Naive thymus-derived CD8-positive, alpha-beta T cell (primary cell): ENCODE results near the gene DDX52. TPM values are rescaled to one million over a fixed set of nuclear protein-coding genes. Genes with fewer than 3 reads are reported as not detected.
"Not testable (repeated sequence)": the region's sequence is repeated elsewhere in the genome, so short reads cannot be mapped to it uniquely, and the experiment has no call there.

Experiments
- ATAC-seq, 2 donors: fragments of 150-1000 bp; cut with Tn5 transposase in 1 of 2; sonication (Bioruptor Pico), chemical (Tn5 transposase) in 1 of 2; 1 replicate in 1 of 2; 2 replicates in 1 of 2; pipeline ENCODE4 v1.10.0; 2021; ENCODE audit warnings: mild to moderate bottlenecking in 2 of 2, moderate library complexity in 2 of 2
- POLR2A ChIA-PET: fragments of 350-600 bp; sonication (Branson Sonifier 250); formaldehyde crosslinking; loops from one replicate; lab custom pipeline; 2021; ENCODE audit warnings: antibody characterized with exemption; lab: Charles Lee
- DNase-seq, 10 donors: peaks; one replicate each; pipeline versions ENCODE4 v3.0.0 to v3.0.0-alpha.2; 2020 to 2022
- H3K27ac Mint-ChIP-seq, 10 donors: one replicate each; pipeline ENCODE4 v1.8.0; 2020 to 2022; ENCODE audit warnings: mild to moderate bottlenecking in 10 of 10, mixed read lengths in 10 of 10, moderate library complexity in 4 of 10, inconsistent platforms in 1 of 10
- H3K27me3 Mint-ChIP-seq, 5 donors: one replicate each; pipeline ENCODE4 v1.8.0; 2021 to 2022; ENCODE audit warnings: mixed read lengths in 5 of 5
- H3K36me3 Mint-ChIP-seq, 3 donors: one replicate each; pipeline ENCODE4 v1.8.0; 2020 to 2022; ENCODE audit warnings: mixed read lengths in 3 of 3, mild to moderate bottlenecking in 2 of 3, inconsistent platforms in 1 of 3
- H3K4me1 Mint-ChIP-seq, 4 donors: one replicate each; pipeline ENCODE4 v1.8.0; 2021 to 2022; ENCODE audit warnings: mixed read lengths in 4 of 4
- H3K4me3 Mint-ChIP-seq, 10 donors: one replicate each; pipeline ENCODE4 v1.8.0; 2020 to 2022; ENCODE audit warnings: mild to moderate bottlenecking in 10 of 10, mixed read lengths in 10 of 10, moderate library complexity in 6 of 10, inconsistent platforms in 1 of 10
- H3K9me3 Mint-ChIP-seq, 9 donors: one replicate each; pipeline ENCODE4 v1.8.0; 2020 to 2022; ENCODE audit warnings: mixed read lengths in 9 of 9, mild to moderate bottlenecking in 3 of 9, inconsistent platforms in 1 of 9, moderate library complexity in 1 of 9
- polyA plus RNA-seq, 3 donors: library from polyadenylated mRNA; unstranded; fragments of 300-500 nt; fragmentation: Illumina TruSeq; gene quantifications; one replicate each; pipeline ENCODE4 v1.2.3, GENCODE V29; 2021
- total RNA-seq, 8 experiments: library from RNA in 2 of 8; stranded (reverse) in 2 of 8; gene quantifications; one replicate each; pipeline ENCODE4 v1.2.3 and lab custom pipeline; 2021 to 2026

The DDX52 gene
- total and polyA plus RNA-seq, 5 experiments from 2014 or later = 12.6 to 33.6 (median 13.1) TPM

GRCh38 chr17:37647856-37648255 lies 4.6 kb upstream of the DDX52 start:
- no peaks in the 10 kb centered on the region for H3K9me3 Mint-ChIP-seq
- peaks cover 31 to 69% (median 45%) of the 10 kb centered on the region in 5 donors for H3K27me3 Mint-ChIP-seq
- POLR2A ChIA-PET = no interaction called here
- H3K4me1 Mint-ChIP-seq = peaks cover 3 to 10% (median 8%) of the 10 kb centered on the region in 4 donors
- H3K4me3 Mint-ChIP-seq = no peak overlapping the region
- ATAC-seq (no peak), DNase-seq (no peak)
- peaks cover 0 to 2% (median 0%) of the 10 kb centered on the region in 3 donors for H3K36me3 Mint-ChIP-seq
- H3K27ac Mint-ChIP-seq = no peak overlapping the region

GRCh38 chr17:37643869-37644268 lies 623 bp upstream of the DDX52 start:
- POLR2A ChIA-PET = interaction anchor here (2.1 kb wide), 1 partner anchor 35 kb away, joined by 9 read pairs; the partner anchor contains the start of gene SYNRG
- no peak for DNase-seq
- H3K4me3 Mint-ChIP-seq = peak overlapping the region; percentile 86 to 99 (median 96)
- peaks cover 7 to 30% (median 9%) of the 10 kb centered on the region in 3 donors for H3K36me3 Mint-ChIP-seq
- ATAC-seq = no peak
- no peaks in the 10 kb centered on the region for H3K9me3 Mint-ChIP-seq
- peaks cover 17 to 42% (median 34%) of the 10 kb centered on the region in 4 donors for H3K4me1 Mint-ChIP-seq
- H3K27me3 Mint-ChIP-seq = peaks cover 17 to 42% (median 24%) of the 10 kb centered on the region in 5 donors
- peak overlapping the region in 8 of 10 donors; percentile 13 to 97 (median 92) for H3K27ac Mint-ChIP-seq

GRCh38 chr17:37642681-37643080 lies 565 bp downstream of the DDX52 start:
- peaks cover 20 to 47% (median 37%) of the 10 kb centered on the region in 4 donors for H3K4me1 Mint-ChIP-seq
- no peaks in the 10 kb centered on the region for H3K9me3 Mint-ChIP-seq
- ATAC-seq (peak; percentile 52 to 61), DNase-seq (peak in 3 of 10 donors; percentile 5 to 17 (median 9))
- peak overlapping the region; percentile 86 to 97 (median 95) for H3K27ac Mint-ChIP-seq
- POLR2A ChIA-PET = interaction anchor here (0.5 to 2.1 kb wide), 2 partner anchors 32 to 34 kb away, joined by 3 to 9 read pairs; partner anchors contain the start of gene SYNRG
- peak overlapping the region; percentile 86 to 99 (median 96) for H3K4me3 Mint-ChIP-seq
- H3K36me3 Mint-ChIP-seq = peaks cover 7 to 42% (median 12%) of the 10 kb centered on the region in 3 donors
- H3K27me3 Mint-ChIP-seq = peaks cover 10 to 30% (median 18%) of the 10 kb centered on the region in 5 donors

- Mint-ChIP-seq H3K4me1 (peaks cover 20 to 48% (median 40%) of the 10 kb centered on the region in 4 donors), H3K9me3 (no peaks in the 10 kb centered on the region), H3K27me3 (peaks cover 0 to 14% (median 8%) of the 10 kb centered on the region in 5 donors), H3K4me3 (peak overlapping the region in 7 of 10 donors; percentile 4 to 48 (median 26)), H3K27ac (peak overlapping the region in 1 of 10 donors; percentile 43), H3K36me3 (peaks cover 11 to 67% (median 21%) of the 10 kb centered on the region in 3 donors)
- DNase-seq = no peak
- POLR2A ChIA-PET = no interaction called here
- no peak for ATAC-seq
Observed at GRCh38 chr17:37640015-37640414, 3.2 kb downstream of the DDX52 start.

- no peak overlapping the region for H3K4me3 Mint-ChIP-seq
- H3K36me3 Mint-ChIP-seq = peaks cover 11 to 83% (median 21%) of the 10 kb centered on the region in 3 donors
Observed at GRCh38 chr17:37637956-37638355, 5.3 kb downstream of the DDX52 start.

GRCh38 chr17:37616430-37616829 lies 26.8 kb downstream of the DDX52 start:
- H3K9me3 Mint-ChIP-seq, H3K4me3 Mint-ChIP-seq, ATAC-seq, H3K4me1 Mint-ChIP-seq, POLR2A ChIA-PET, H3K27me3 Mint-ChIP-seq, DNase-seq, H3K27ac Mint-ChIP-seq: not testable (repeated sequence)
- H3K36me3 Mint-ChIP-seq = peaks cover 0 to 71% (median 3%) of the 10 kb centered on the region in 3 donors

More at GRCh38 chr17:37637956-37638355, 5.3 kb downstream of the DDX52 start:
- POLR2A ChIA-PET = no interaction called here
- peaks cover 14 to 45% (median 31%) of the 10 kb centered on the region in 4 donors for H3K4me1 Mint-ChIP-seq
- H3K27me3 Mint-ChIP-seq = no peaks in the 10 kb centered on the region
- ATAC-seq = no peak
- H3K27ac Mint-ChIP-seq = peak overlapping the region in 1 of 10 donors; percentile 37
- no peaks in the 10 kb centered on the region for H3K9me3 Mint-ChIP-seq
- no peak for DNase-seq

GRCh38 chr17:37614823-37615222 lies 28.4 kb downstream of the DDX52 start:
- peaks cover 0 to 55% (median 3%) of the 10 kb centered on the region in 3 donors for H3K36me3 Mint-ChIP-seq
- no peak for DNase-seq
- peaks cover 0 to 3% (median 1%) of the 10 kb centered on the region in 4 donors for H3K4me1 Mint-ChIP-seq
- ATAC-seq = no peak
- H3K27me3 Mint-ChIP-seq = no peaks in the 10 kb centered on the region
- no peaks in the 10 kb centered on the region for H3K9me3 Mint-ChIP-seq
- no peak overlapping the region for H3K4me3 Mint-ChIP-seq
- no peak overlapping the region for H3K27ac Mint-ChIP-seq
- POLR2A ChIA-PET = no interaction called here

- no peak for ATAC-seq
- H3K9me3 Mint-ChIP-seq = no peaks in the 10 kb centered on the region
- POLR2A ChIA-PET = no interaction called here
Observed at GRCh38 chr17:37614391-37614790, 28.9 kb downstream of the DDX52 start.

GRCh38 chr17:37610971-37611370 lies 32.3 kb downstream of the DDX52 start:
- Mint-ChIP-seq H3K9me3 (no peaks in the 10 kb centered on the region), H3K27me3 (no peaks in the 10 kb centered on the region), H3K27ac (peak overlapping the region in 4 of 10 donors; percentile 44 to 93 (median 63)), H3K4me1 (peaks cover 8 to 32% (median 17%) of the 10 kb centered on the region in 4 donors), H3K36me3 (peaks cover 0 to 27% (median 0%) of the 10 kb centered on the region in 3 donors), H3K4me3 (peak overlapping the region in 1 of 10 donors; percentile 26)
- ATAC-seq (no peak), DNase-seq (no peak)
- POLR2A ChIA-PET = interaction anchor here (0.6 to 1.0 kb wide), 3 partner anchors 14 to 32 kb away, joined by 3 to 4 read pairs (median 3); no protein-coding TSS in a partner anchor

More at GRCh38 chr17:37614391-37614790, 28.9 kb downstream of the DDX52 start:
- no peak for DNase-seq
- H3K36me3 Mint-ChIP-seq = peaks cover 0 to 51% (median 3%) of the 10 kb centered on the region in 3 donors
- peak overlapping the region in 1 of 10 donors; percentile 9 for H3K27ac Mint-ChIP-seq
- H3K27me3 Mint-ChIP-seq = no peaks in the 10 kb centered on the region
- no peak overlapping the region for H3K4me3 Mint-ChIP-seq
- peaks cover 0 to 7% (median 4%) of the 10 kb centered on the region in 4 donors for H3K4me1 Mint-ChIP-seq

- peaks cover 15 to 41% (median 26%) of the 10 kb centered on the region in 4 donors for H3K4me1 Mint-ChIP-seq
- peak overlapping the region; percentile 61 to 95 (median 94) for H3K27ac Mint-ChIP-seq
- H3K36me3 Mint-ChIP-seq = peaks cover 0 to 26% (median 0%) of the 10 kb centered on the region in 3 donors
Observed at GRCh38 chr17:37610041-37610420, 33.2 kb downstream of the DDX52 start.

GRCh38 chr17:37609170-37610040 lies 33.8 kb downstream of the DDX52 start, which contains the start of gene SYNRG:
SYNRG (minus strand) TSS chr17:37609418; CDS start chr17:37609355, 63 bp downstream.
- Mint-ChIP-seq H3K4me1 (peaks cover 19 to 47% (median 33%) of the 10 kb centered on the region in 4 donors), H3K9me3 (no peaks in the 10 kb centered on the region), H3K36me3 (peaks cover 0 to 26% (median 0%) of the 10 kb centered on the region in 3 donors), H3K27me3 (no peaks in the 10 kb centered on the region), H3K4me3 (peak within 1 kb of the TSS; percentile 76 to 98 (median 88)), H3K27ac (peak within 1 kb of the TSS; percentile 90 to 96 (median 95))
- ATAC-seq (peak; percentile 89 to 90), DNase-seq (peak; percentile 93 to 97 (median 96))
- POLR2A ChIA-PET = interaction anchor here (0.5 to 2.6 kb wide), 22 partner anchors 13 to 1894 kb away, joined by 3 to 17 read pairs (median 4); partner anchors contain the start of genes DDX52, DHRS11 and DUSP14

More at GRCh38 chr17:37610041-37610420, 33.2 kb downstream of the DDX52 start:
- POLR2A ChIA-PET = interaction anchor here (0.6 to 2.6 kb wide), 19 partner anchors 12 to 1893 kb away, joined by 3 to 17 read pairs (median 5); partner anchors contain the start of genes DDX52, DHRS11 and DUSP14
- H3K27me3 Mint-ChIP-seq, ATAC-seq, H3K9me3 Mint-ChIP-seq, DNase-seq: not testable (repeated sequence)
- peak overlapping the region; percentile 76 to 98 (median 88) for H3K4me3 Mint-ChIP-seq
